PC-3 (cell line): ENCODE results near the gene CSNK1A1. TPM values are rescaled to one million over a fixed set of nuclear protein-coding genes. Genes with fewer than 3 reads are reported as not detected.

Experiments used
- ATAC-seq: fragments of 200-7000 bp; cut with Tn5 transposase; 2 replicates; pipeline ENCODE4 v1.9.1; 2020; ENCODE audit warnings: mild to moderate bottlenecking, moderate library complexity
- BruUV-seq: library from RNA; stranded (reverse); fragments of 400-500 nt; replicated peaks from 2 replicates; lab custom pipeline; 2021; lab: Mats Ljungman, UMichigan
- CTCF ChIA-PET: fragments of 300-600 bp; sonication (Branson Sonifier 250); formaldehyde crosslinking; loops from one replicate; lab custom pipeline; 2022; ENCODE audit warnings: antibody characterized with exemption; lab: Charles Lee
- POLR2A ChIA-PET: fragments of 300-600 bp; sonication (Branson Sonifier 250); formaldehyde crosslinking; loops from one replicate; lab custom pipeline; 2022; ENCODE audit warnings: antibody characterized with exemption; ENCODE audit not compliant: unreplicated experiment; lab: Charles Lee
- DNase-seq: peaks from one replicate; pipeline ENCODE4 v3.0.0-alpha.2; 2015
- H2AFZ ChIP-seq: fragments of 300-600 bp; sonication (generic); 2 replicates; pipeline ENCODE4 v1.6.0; 2016; ENCODE audit warnings: antibody characterized with exemption, low read length
- H3F3A ChIP-seq: fragments of 300-600 bp; sonication (generic); one replicate; pipeline ENCODE4 v1.6.0; 2017; ENCODE audit warnings: antibody characterized with exemption, low read length, control low read depth, mild to moderate bottlenecking; ENCODE audit not compliant: unreplicated experiment
- H3K27ac ChIP-seq: fragments of 300-600 bp; sonication (generic); 2 replicates; pipeline ENCODE4 v1.5.1; 2016; ENCODE audit warnings: mild to moderate bottlenecking, low read length
- H3K27me3 ChIP-seq: fragments of 300-600 bp; sonication (generic); 2 replicates; pipeline ENCODE4 v1.6.1; 2016; ENCODE audit warnings: low read length, mixed read lengths
- H3K36me3 ChIP-seq: fragments of 300-600 bp; sonication (generic); 2 replicates; pipeline ENCODE4 v1.6.1; 2016; ENCODE audit warnings: low read depth, mixed run types, low read length, mixed read lengths
- H3K4me1 ChIP-seq: fragments of 300-600 bp; sonication (generic); 2 replicates; pipeline ENCODE4 v1.5.1; 2016; ENCODE audit warnings: low read length; ENCODE audit not compliant: insufficient read depth
- H3K4me2 ChIP-seq: fragments of 300-600 bp; sonication (generic); 2 replicates; pipeline ENCODE4 v1.6.0; 2016; ENCODE audit warnings: low read length
- H3K4me3 ChIP-seq: fragments of 300-600 bp; sonication (generic); 2 replicates; pipeline ENCODE4 v1.5.1; 2016; ENCODE audit warnings: mild to moderate bottlenecking, low read length, mixed read lengths
- H3K79me2 ChIP-seq: fragments of 300-600 bp; sonication (generic); 2 replicates; pipeline ENCODE4 v1.6.1; 2017; ENCODE audit warnings: low read length, mixed read lengths
- H3K9ac ChIP-seq: fragments of 300-600 bp; sonication (generic); 2 replicates; pipeline ENCODE4 v1.6.0; 2016; ENCODE audit warnings: mild to moderate bottlenecking, low read length
- H3K9me2 ChIP-seq: fragments of 300-600 bp; sonication (generic); replicated peaks from 2 replicates; pipeline ENCODE4 v1.6.1; 2016; ENCODE audit warnings: mixed run types, low read length, mixed read lengths
- H3K9me3 ChIP-seq: fragments of 300-600 bp; sonication (generic); 2 replicates; pipeline ENCODE4 v1.6.1; 2016; ENCODE audit warnings: low read length, mixed read lengths
- H4K20me1 ChIP-seq: fragments of 300-600 bp; sonication (generic); 2 replicates; pipeline ENCODE4 v1.6.1; 2016; ENCODE audit warnings: low read length, mixed read lengths
- CTCF ChIP-seq: fragments of 300-600 bp; sonication (generic); conservative IDR thresholded peaks from 2 replicates; pipeline ENCODE4 v1.5.1; 2017; ENCODE audit warnings: antibody characterized with exemption, low read depth, mild to moderate bottlenecking, low read length
- EZH2 ChIP-seq: fragments of 300-600 bp; sonication (generic); IDR thresholded peaks from one replicate; pipeline ENCODE4 v1.6.1; 2017; ENCODE audit warnings: antibody characterized with exemption, mild to moderate bottlenecking, low read length; ENCODE audit not compliant: unreplicated experiment
- EZH2phosphoT487 ChIP-seq: fragments of 300-600 bp; sonication (generic); IDR thresholded peaks from 2 replicates; pipeline ENCODE4 v1.6.1; 2018; ENCODE audit warnings: mild to moderate bottlenecking, antibody characterized with exemption, low read length, borderline replicate concordance
- intact Hi-C: fragments of 100-400 bp; cut with micrococcal nuclease; formaldehyde crosslinking; loops from 2 replicates; pipeline ENCODE4 v1.9.0; 2023
- total RNA-seq: library from RNA; depleted of rRNA; stranded (reverse); fragments of >200 nt; gene quantifications from 2 replicates; pipeline ENCODE4 v1.2.3, GENCODE V29; 2014

Gene CSNK1A1
- total RNA-seq, 1 experiment from 2014 or later = 586 TPM

DNA sequence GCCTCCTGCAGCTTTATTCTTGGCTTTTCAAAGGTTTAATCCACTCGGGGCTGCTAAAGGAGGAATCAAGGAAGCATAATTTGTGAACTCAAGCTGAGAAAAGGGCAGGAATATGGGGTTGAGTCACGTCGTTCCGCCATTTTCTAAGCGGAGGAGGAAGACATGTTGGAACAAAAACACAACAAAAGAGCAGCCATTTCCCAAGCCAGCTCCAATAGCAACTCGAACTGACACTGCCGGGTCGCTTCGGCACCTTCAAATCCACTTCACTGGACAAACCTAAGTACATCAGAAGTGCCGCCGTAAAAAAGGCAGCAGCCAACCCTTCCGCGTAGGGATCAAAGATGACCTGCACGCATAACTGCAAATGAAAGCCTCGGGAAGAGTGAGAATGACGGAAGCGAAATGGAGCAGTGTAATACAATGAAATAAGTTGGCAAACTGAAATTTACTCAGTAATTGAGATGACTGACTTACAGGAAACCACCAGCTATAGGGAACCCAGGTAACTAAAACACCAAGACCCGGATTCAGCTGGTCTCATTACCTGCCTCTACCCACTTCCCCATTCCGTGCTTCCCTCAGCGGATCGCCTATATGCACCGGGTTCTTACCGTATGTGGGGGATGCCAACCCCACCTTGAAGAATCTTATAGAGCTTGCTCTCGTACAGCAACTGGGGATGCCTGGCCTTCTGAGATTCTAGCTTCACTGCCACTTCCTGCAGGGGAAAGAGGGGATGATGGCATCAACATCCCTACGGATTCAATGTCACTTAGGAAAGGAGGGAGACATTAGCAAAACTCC is 1.6 kb downstream of the CSNK1A1 start:
- no peaks in the 10 kb centered on the region for H3K9me2 ChIP-seq
- intact Hi-C loops = no loop called here
- peaks cover 45% of the 10 kb centered on the region for H3K36me3 ChIP-seq
- BruUV-seq = TSS peak; percentile 12
- H3K27me3 ChIP-seq = no peaks in the 10 kb centered on the region
- peaks cover 7% of the 10 kb centered on the region for H3F3A ChIP-seq
- H2AFZ ChIP-seq = no peak overlapping the region
- POLR2A ChIA-PET = interaction anchor here (0.5 to 1.4 kb wide), 5 partner anchors 32 to 325 kb away, joined by 3 to 10 read pairs (median 3); no protein-coding TSS in a partner anchor
- H3K79me2 ChIP-seq = peaks cover 77% of the 10 kb centered on the region
- H3K27ac ChIP-seq = peak overlapping the region; percentile 85
- CTCF ChIA-PET = interaction anchor here (0.6 to 1.0 kb wide), 4 partner anchors 13 to 110 kb away, joined by 3 to 4 read pairs (median 3); no protein-coding TSS in a partner anchor
- H3K9ac ChIP-seq = peak overlapping the region; percentile 99
- peak; percentile 49 for DNase-seq
- TF ChIP-seq EZH2 (no peak), CTCF (peak; percentile 33), EZH2phosphoT487 (no peak)
- peaks cover 47% of the 10 kb centered on the region for H3K4me1 ChIP-seq
- peaks cover 40% of the 10 kb centered on the region for H4K20me1 ChIP-seq
- peak overlapping the region; percentile 93 for H3K4me3 ChIP-seq
- ATAC-seq = no peak
- no peaks in the 10 kb centered on the region for H3K9me3 ChIP-seq
- peak overlapping the region; percentile 88 for H3K4me2 ChIP-seq

DNA sequence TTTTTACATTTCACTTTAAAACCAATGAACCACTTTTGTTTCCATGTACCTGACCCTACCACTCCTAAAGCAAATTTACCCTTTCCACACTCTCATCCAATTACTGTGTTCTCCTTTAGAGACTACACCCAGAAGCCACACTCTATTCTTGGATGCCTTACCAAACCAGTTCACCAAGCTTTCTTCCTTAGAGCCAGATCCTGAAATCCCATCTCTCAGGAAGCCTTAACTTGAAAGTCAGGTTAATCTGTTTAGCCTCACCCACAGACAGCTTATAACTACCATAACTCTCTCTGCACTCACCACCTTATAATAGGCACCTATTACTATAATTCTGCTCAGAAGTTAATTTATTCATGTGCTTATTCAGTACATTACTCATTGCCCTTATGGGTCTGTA is 4.3 kb downstream of the CSNK1A1 start:
- no peaks in the 10 kb centered on the region for H3K27me3 ChIP-seq
- BruUV-seq = no TSS peak
- H3K36me3 ChIP-seq = peaks cover 60% of the 10 kb centered on the region
- ChIA-PET CTCF (interaction anchor here (0.5 to 0.7 kb wide), 3 partner anchors 82 to 282 kb away, joined by 3 to 5 read pairs (median 3); no protein-coding TSS in a partner anchor), POLR2A (interaction anchor here (0.5 to 1.0 kb wide), 6 partner anchors 24 to 108 kb away, joined by 3 to 7 read pairs (median 4); no protein-coding TSS in a partner anchor)
- H3K9ac ChIP-seq = peak overlapping the region; percentile 1
- peaks cover 39% of the 10 kb centered on the region for H3K4me1 ChIP-seq
- H2AFZ ChIP-seq = no peak overlapping the region
- no peaks in the 10 kb centered on the region for H3K9me3 ChIP-seq
- H3F3A ChIP-seq = peaks cover 7% of the 10 kb centered on the region
- no peak for TF ChIP-seq EZH2
- no peak for TF ChIP-seq CTCF
- TF ChIP-seq EZH2phosphoT487 = no peak
- ATAC-seq = peak; percentile 15
- no peaks in the 10 kb centered on the region for H3K9me2 ChIP-seq
- peak overlapping the region; percentile 88 for H3K4me2 ChIP-seq
- H3K79me2 ChIP-seq = peaks cover 93% of the 10 kb centered on the region
- peak overlapping the region; percentile 47 for H3K27ac ChIP-seq
- peaks cover 55% of the 10 kb centered on the region for H4K20me1 ChIP-seq
- DNase-seq = peak; percentile 98
- peak overlapping the region; percentile 93 for H3K4me3 ChIP-seq
- intact Hi-C loops = loop anchor here (2.0 kb wide), 1 partner anchor 16 kb away; no protein-coding TSS in a partner anchor
